EL (cell line): ENCODE measurements around the gene ATP5ME.
"Not testable (repeated sequence)": the region's sequence is repeated elsewhere in the genome, so short reads cannot be mapped to it uniquely, and the experiment has no call there.

Experiments
- DNase-seq: peaks from one replicate; pipeline ENCODE4 v3.0.0-alpha.2; 2016

Gene ATP5ME

GRCh38 chr4:704198-704891 lies 30.3 kb upstream of the ATP5ME start:
- no peak for DNase-seq

GRCh38 chr4:703336-704197 lies 29.5 kb upstream of the ATP5ME start:
- no peak for DNase-seq

- no peak for DNase-seq
Observed at GRCh38 chr4:702618-703048, 28.6 kb upstream of the ATP5ME start.

GRCh38 chr4:700587-701264 lies 26.6 kb upstream of the ATP5ME start:
- no peak for DNase-seq

- DNase-seq, result no peak
Observed at GRCh38 chr4:699816-700580, 25.9 kb upstream of the ATP5ME start.

- DNase-seq, result not testable (repeated sequence)
Observed at GRCh38 chr4:694341-694940, 20.4 kb upstream of the ATP5ME start.

- DNase-seq, result no peak
Observed at GRCh38 chr4:692771-693554, 18.9 kb upstream of the ATP5ME start.

- DNase-seq, result no peak
Observed at GRCh38 chr4:689723-690122, 15.6 kb upstream of the ATP5ME start.

- no peak for DNase-seq
Observed at GRCh38 chr4:688854-689681, 15.0 kb upstream of the ATP5ME start, which contains the start of gene SLC49A3. Gene SLC49A3, minus strand, starts transcription at chr4:689151. Its CDS starts 24 bp downstream, at chr4:689127.

- no peak for DNase-seq
Observed at GRCh38 chr4:687971-688853, 14.1 kb upstream of the ATP5ME start.

GRCh38 chr4:687048-687970 lies 13.2 kb upstream of the ATP5ME start:
- peak; percentile 91 for DNase-seq

GRCh38 chr4:686413-687040 lies 12.5 kb upstream of the ATP5ME start:
- DNase-seq, result no peak

GRCh38 chr4:685679-686412 lies 11.8 kb upstream of the ATP5ME start:
- DNase-seq, result no peak

GRCh38 chr4:684623-685327 lies 10.7 kb upstream of the ATP5ME start:
- no peak for DNase-seq

- DNase-seq, result peak; percentile 47
Observed at GRCh38 chr4:683982-684622, 10.0 kb upstream of the ATP5ME start.
